HepG2 (cell line): Measurements from ENCODE around the gene KMT2A. TPM values are rescaled to one million over a fixed set of nuclear protein-coding genes. Genes with fewer than 3 reads are reported as not detected.

Experiments used
- ATAC-seq: fragments of 200-7000 bp; cut with Tn5 transposase; 3 replicates; pipeline ENCODE4 v1.9.1; 2020; ENCODE audit warnings: mild to moderate bottlenecking, moderate library complexity
- BruUV-seq: library from RNA; stranded (reverse); fragments of 400-500 nt; replicated peaks from 2 replicates; lab custom pipeline; 2021; lab: Mats Ljungman, UMichigan
- CTCF ChIA-PET: fragments of 300-600 bp; formaldehyde crosslinking; extraction: SDS; loops from one replicate; lab custom pipeline; 2021; ENCODE audit warnings: low total read pairs, inconsistent platforms, low intra/inter-chr PET ratio; lab: Yijun Ruan, JAX
- POLR2A ChIA-PET: fragments of 350-600 bp; sonication (Branson Sonifier 250); formaldehyde crosslinking; loops from one replicate; lab custom pipeline; 2020; ENCODE audit warnings: antibody characterized with exemption, inconsistent platforms; lab: Yijun Ruan, JAX
- DNase-seq: peaks from one replicate; pipeline ENCODE4 v3.0.0-alpha.2; 2015; ENCODE audit warnings: low spot score
- FAIRE-seq: peaks from 3 replicates; lab custom pipeline; 2011; peaks lifted over from hg19 to GRCh38; lab: Jason Lieb, UNC
- H2AFZ ChIP-seq: one replicate; pipeline ENCODE4 v1.6.1; 2011; ENCODE audit warnings: low read length, inconsistent platforms
- H3K27ac ChIP-seq: fragments of 300-600 bp; 3 replicates; pipeline ENCODE4 v1.8.0; 2011; ENCODE audit warnings: mixed run types, mild to moderate bottlenecking, mixed read lengths, low read length, inconsistent platforms; ENCODE audit not compliant: insufficient read depth; ENCODE audit errors: extremely low read length
- H3K27me3 ChIP-seq, 2 experiments: fragments of 200-600 bp in 1 of 2; 2 replicates in 1 of 2; 3 replicates in 1 of 2; pipeline versions ENCODE4 v1.6.0 to v1.8.0; 2011; ENCODE audit warnings: low read length in 2 of 2, mild to moderate bottlenecking in 2 of 2, moderate library complexity in 2 of 2, inconsistent platforms in 1 of 2; ENCODE audit not compliant: insufficient read depth in 2 of 2, control insufficient read depth in 1 of 2
- H3K36me3 ChIP-seq, 2 experiments: fragments of 200-600 bp in 1 of 2; replicated peaks in 1 of 2; 2 replicates in 1 of 2; 3 replicates in 1 of 2; pipeline versions ENCODE4 v1.5.1 to v1.8.0; 2011; ENCODE audit warnings: low read length in 2 of 2, inconsistent platforms in 1 of 2; ENCODE audit not compliant: insufficient read depth in 2 of 2, control insufficient read depth in 1 of 2
- H3K4me1 ChIP-seq: 2 replicates; pipeline ENCODE4 v1.5.1; 2012; ENCODE audit warnings: low read length, inconsistent platforms; ENCODE audit not compliant: insufficient read depth
- H3K4me2 ChIP-seq: 2 replicates; pipeline ENCODE4 v1.6.0; 2011; ENCODE audit warnings: low read depth, low read length, inconsistent platforms
- H3K4me3 ChIP-seq, 3 experiments: fragments of 200-600 bp in 1 of 3; sonication (generic), shearing (Covaris generic) in 1 of 3; replicated peaks in 1 of 3; 2 replicates each; pipeline ENCODE4 v1.5.1; 2011 to 2016; ENCODE audit warnings: low read length in 3 of 3, inconsistent platforms in 2 of 3, low read depth in 2 of 3, mild to moderate bottlenecking in 2 of 3, control low read depth in 1 of 3, mixed read lengths in 1 of 3; ENCODE audit not compliant: insufficient read depth in 1 of 3
- H3K79me2 ChIP-seq: one replicate; pipeline ENCODE4 v1.6.1; 2011; ENCODE audit warnings: low read length, inconsistent platforms; ENCODE audit not compliant: insufficient read depth
- H3K9ac ChIP-seq: 2 replicates; pipeline ENCODE4 v1.6.0; 2011; ENCODE audit warnings: mild to moderate bottlenecking, low read depth, low read length, inconsistent platforms; ENCODE audit not compliant: insufficient read depth
- H3K9me3 ChIP-seq: 2 replicates; pipeline ENCODE4 v1.5.1; 2012; ENCODE audit warnings: mild to moderate bottlenecking, low read length
- H4K20me1 ChIP-seq: 2 replicates; pipeline ENCODE4 v1.6.0; 2011; ENCODE audit warnings: inconsistent platforms, mild to moderate bottlenecking, low read length, moderate library complexity; ENCODE audit not compliant: insufficient read depth
- ATF2 ChIP-seq: sonication (generic); formaldehyde crosslinking; IDR thresholded peaks from 2 replicates; pipeline ENCODE4 v1.4.0; 2020; ENCODE audit warnings: missing genetic modification reagents
- CTCF ChIP-seq: sonication (generic); formaldehyde crosslinking; IDR thresholded peaks from 2 replicates; pipeline ENCODE4 v1.5.0; 2020; ENCODE audit warnings: mild to moderate bottlenecking, missing genetic modification reagents, moderate library complexity
- HNRNPH1 ChIP-seq: fragments of 200-400 bp; formaldehyde crosslinking; optimal IDR thresholded peaks from 2 replicates; pipeline ENCODE3; 2017; ENCODE audit warnings: mild to moderate bottlenecking, low read depth, low read length
- KMT2A ChIP-seq: sonication (generic); formaldehyde crosslinking; IDR thresholded peaks from 2 replicates; pipeline ENCODE4 v1.4.0; 2020; ENCODE audit warnings: missing genetic modification reagents
- MAFG ChIP-seq: sonication (generic); formaldehyde crosslinking; IDR thresholded peaks from 2 replicates; pipeline ENCODE4 v1.5.1; 2020; ENCODE audit warnings: mild to moderate bottlenecking, missing genetic modification reagents
- NCOA1 ChIP-seq: sonication (generic); formaldehyde crosslinking; IDR thresholded peaks from 2 replicates; pipeline ENCODE4 v1.9.0; 2021; ENCODE audit warnings: missing genetic modification reagents
- RCOR2 ChIP-seq: IDR thresholded peaks from 2 replicates; pipeline ENCODE4 v1.6.1; 2016; ENCODE audit warnings: missing biosample characterization, missing genetic modification reagents
- TERF1 ChIP-seq: sonication (generic); formaldehyde crosslinking; IDR thresholded peaks from 2 replicates; pipeline ENCODE4 v1.8.0; 2022; ENCODE audit warnings: mild to moderate bottlenecking, missing genetic modification reagents, moderate library complexity
- WGBS: methylation state at CpG from one replicate; pipeline ENCODE4 v1.1.6; 2017; ENCODE audit warnings: low lambda C conversion rate; 5-methylcytosine and 5-hydroxymethylcytosine counted together
- in situ Hi-C: cut with HindIII; loops from 2 replicates; pipeline ENCODE4 v1.10.0; 2017; ENCODE audit warnings: low pct_unique_long_range_greater_than_20kb; ENCODE audit not compliant: extremely low pct_ligation_motif_present
- intact Hi-C: fragments of 100-400 bp; cut with micrococcal nuclease; formaldehyde crosslinking; loops from one replicate; pipeline ENCODE4 v1.10.0; 2022; ENCODE audit not compliant: unreplicated experiment
- polyA plus RNA-seq, 8 experiments: library from polyadenylated mRNA; depleted of rRNA in 3 of 8; stranded (reverse) in 7 of 8; unstranded in 1 of 8; fragments of >200 nt; fragmentation: Illumina TruSeq in 4 of 8; extraction: Trizol in 4 of 8; gene quantifications; 2 replicates each; pipeline versions ENCODE4 v1.2.1 to v1.2.3, GENCODE V29; 2011 to 2016; ENCODE audit warnings: low read depth in 4 of 8, missing spikeins in 1 of 8, mixed read lengths in 1 of 8; ENCODE audit not compliant: insufficient read depth in 1 of 8
- total RNA-seq, 5 experiments: library from RNA; depleted of rRNA; stranded (reverse); fragments of >200 nt; fragmentation: Illumina TruSeq; extraction: Trizol; gene quantifications; 2 replicates each; pipeline ENCODE4 v1.2.3, GENCODE V29; 2016; ENCODE audit warnings: low read depth in 1 of 5

The KMT2A gene
- total and polyA plus RNA-seq, 2 of the 13 experiments (the other 11 are each of a cell fraction or from before 2014, with no cell fraction given) = 12.4 to 20.0 TPM

- in situ Hi-C loops (no loop called here), intact Hi-C loops (loop anchor here (10.0 kb wide), 1 partner anchor 76 kb away; no protein-coding TSS in a partner anchor)
- H3K27me3 ChIP-seq = no peaks in the 10 kb centered on the region; a peak in 1 of 5 replicates
- DNase-seq (no peak), FAIRE-seq (no peak), ATAC-seq (no peak)
- peaks cover 0 to 3% of the 10 kb centered on the region in 2 experiments; a peak in 1 of 5 replicates for H3K36me3 ChIP-seq
- H3K9ac ChIP-seq = no peak overlapping the region
- TF ChIP-seq MAFG (no peak), KMT2A (CRISPR knock-in tag) (no peak), HNRNPH1 (no peak), ATF2 (CRISPR knock-in tag) (no peak)
- no peak overlapping the region for H2AFZ ChIP-seq
- peaks cover 20% of the 10 kb centered on the region for H3K4me1 ChIP-seq
- H3K9me3 ChIP-seq = no peaks in the 10 kb centered on the region
- H3K4me3 ChIP-seq = no peak overlapping the region
- no peak overlapping the region for H3K27ac ChIP-seq
- WGBS = 93% methylated on average over 4 of the region's 4 CpGs
- BruUV-seq = no TSS peak
- no peaks in the 10 kb centered on the region for H3K79me2 ChIP-seq
- ChIA-PET POLR2A (no interaction called here), CTCF (no interaction called here)
- H3K4me2 ChIP-seq = no peak overlapping the region
- no peaks in the 10 kb centered on the region for H4K20me1 ChIP-seq
These were observed 124.5 kb downstream of the KMT2A start for GRCh38 chr11:118560806-118561205.

GRCh38 chr11:118565051-118565450, 128.8 kb downstream of the KMT2A start:
- H3K9me3 ChIP-seq = no peaks in the 10 kb centered on the region
- no peaks in the 10 kb centered on the region for H3K79me2 ChIP-seq
- H4K20me1 ChIP-seq = no peaks in the 10 kb centered on the region
- ChIA-PET POLR2A (interaction anchor here (1.0 kb wide), 1 partner anchor 32 kb away, joined by 3 read pairs; no protein-coding TSS in a partner anchor), CTCF (interaction anchor here (0.7 kb wide), 1 partner anchor 29 kb away, joined by 3 read pairs; no protein-coding TSS in a partner anchor)
- no peak overlapping the region for H3K4me3 ChIP-seq
- H3K9ac ChIP-seq = no peak overlapping the region
- peaks cover 22% of the 10 kb centered on the region for H3K4me1 ChIP-seq
- BruUV-seq = no TSS peak
- H3K27me3 ChIP-seq = no peaks in the 10 kb centered on the region; a peak in 1 of 5 replicates
- ATAC-seq = no peak
- in situ Hi-C loops (loop anchor here (5.0 kb wide), 1 partner anchor 33 kb away; the partner anchor contains the start of gene TMEM25), intact Hi-C loops (loop anchor here (10.0 kb wide), 1 partner anchor 80 kb away; no protein-coding TSS in a partner anchor)
- H3K4me2 ChIP-seq = peak overlapping the region; percentile 50; the same call in 1 of the 2 replicates
- no peak overlapping the region for H2AFZ ChIP-seq
- DNase-seq = no peak
- no peak overlapping the region for H3K27ac ChIP-seq
- no peaks in the 10 kb centered on the region for H3K36me3 ChIP-seq
- TF ChIP-seq RCOR2 (CRISPR knock-in tag) (no peak), TERF1 (CRISPR knock-in tag) (no peak), NCOA1 (no peak), CTCF (no peak)
- 88% methylated on average over 5 of the region's 5 CpGs for WGBS
- FAIRE-seq = no peak
